ENCODE results near the gene ALG6. TPM values are rescaled to one million over a fixed set of nuclear protein-coding genes. Genes with fewer than 3 reads are reported as not detected.

ALG6 gene
- total RNA-seq, 1 donor from 2014 or later, result 22.6 TPM

DNA sequence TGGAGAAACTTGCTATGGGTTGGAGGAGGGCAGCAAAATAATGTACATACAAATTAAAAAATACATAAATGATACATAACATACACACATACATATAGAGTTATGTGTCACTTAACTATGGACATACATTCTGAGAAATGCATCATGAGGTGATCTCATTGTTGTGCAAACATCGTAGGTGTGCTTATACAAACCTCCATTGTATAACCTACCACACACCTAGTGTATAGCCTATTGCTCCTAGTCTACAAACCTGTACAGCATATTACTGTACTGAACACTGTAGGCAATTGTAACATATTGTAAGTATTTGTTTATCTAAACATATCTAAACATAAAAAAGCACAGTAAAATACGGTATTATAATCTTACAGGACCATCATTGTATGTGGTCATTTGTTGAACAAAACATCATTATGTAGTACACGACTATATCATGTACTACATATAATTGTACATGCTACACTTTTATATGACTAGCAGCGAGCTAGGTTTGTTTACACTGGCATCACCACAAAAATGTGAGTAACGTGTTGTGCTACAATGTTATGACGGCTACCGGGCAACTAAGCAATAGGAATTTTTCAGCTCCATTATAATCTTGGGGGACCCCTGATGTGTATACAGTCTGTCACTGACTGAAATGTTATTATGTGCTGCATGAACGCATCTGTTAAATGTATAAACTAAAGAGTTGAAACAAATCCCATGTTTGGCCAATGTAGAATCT is 120.1 kb downstream of the ALG6 start:
- no peak overlapping the region for H3K27ac Mint-ChIP-seq
- DNase-seq (ENCODE audit: low spot score, unreplicated experiment), result no peak
- TF ChIP-seq, protein P1, sequence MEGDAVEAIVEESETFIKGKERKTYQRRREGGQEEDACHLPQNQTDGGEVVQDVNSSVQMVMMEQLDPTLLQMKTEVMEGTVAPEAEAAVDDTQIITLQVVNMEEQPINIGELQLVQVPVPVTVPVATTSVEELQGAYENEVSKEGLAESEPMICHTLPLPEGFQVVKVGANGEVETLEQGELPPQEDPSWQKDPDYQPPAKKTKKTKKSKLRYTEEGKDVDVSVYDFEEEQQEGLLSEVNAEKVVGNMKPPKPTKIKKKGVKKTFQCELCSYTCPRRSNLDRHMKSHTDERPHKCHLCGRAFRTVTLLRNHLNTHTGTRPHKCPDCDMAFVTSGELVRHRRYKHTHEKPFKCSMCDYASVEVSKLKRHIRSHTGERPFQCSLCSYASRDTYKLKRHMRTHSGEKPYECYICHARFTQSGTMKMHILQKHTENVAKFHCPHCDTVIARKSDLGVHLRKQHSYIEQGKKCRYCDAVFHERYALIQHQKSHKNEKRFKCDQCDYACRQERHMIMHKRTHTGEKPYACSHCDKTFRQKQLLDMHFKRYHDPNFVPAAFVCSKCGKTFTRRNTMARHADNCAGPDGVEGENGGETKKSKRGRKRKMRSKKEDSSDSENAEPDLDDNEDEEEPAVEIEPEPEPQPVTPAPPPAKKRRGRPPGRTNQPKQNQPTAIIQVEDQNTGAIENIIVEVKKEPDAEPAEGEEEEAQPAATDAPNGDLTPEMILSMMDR (IDR thresholded peaks at IDR 0.05; ENCODE audit: unreplicated experiment), result no peak
- no peak overlapping the region for H3K4me3 Mint-ChIP-seq (ENCODE audit: low read depth)
- no peaks in the 10 kb centered on the region for H3K36me3 Mint-ChIP-seq (ENCODE audit: insufficient read depth)
- no peaks in the 10 kb centered on the region for H3K4me1 Mint-ChIP-seq (ENCODE audit: low read depth)
- no peaks in the 10 kb centered on the region for H3K9me3 Mint-ChIP-seq (ENCODE audit: low read depth)
- H3K27me3 Mint-ChIP-seq, result no peaks in the 10 kb centered on the region

Small RNA genes lying within 50 kb of the gene (microRNA-seq; reads per million reads assigned to microRNA genes)
- gene MIR6068 (ENCODE audit: borderline number of aligned reads, unreplicated experiment), result not detected

Other genes with a start within 250 kb of the ALG6 start
- gene FOXD3, start 45.1 kb upstream of the ALG6 start, total RNA-seq, result not detected in 2 replicates
- gene ITGB3BP, start 155.6 kb downstream of the ALG6 start, total RNA-seq, result 40.3 and 40.4 TPM in 2 replicates
- 13.5 and 14.6 TPM in 2 replicates for gene EFCAB7, start 155.9 kb downstream of the ALG6 start, total RNA-seq
- gene PGM1, start 225.8 kb downstream of the ALG6 start, total RNA-seq, result 31.1 and 34.5 TPM in 2 replicates

Measured in progenitor cell of endocrine pancreas (in vitro differentiated cells).